GM12878 (cell line): Measurements from ENCODE around the gene TRPV3. TPM values are rescaled to one million over a fixed set of nuclear protein-coding genes. Genes with fewer than 3 reads are reported as not detected.

ENCODE experiments used
- ATAC-seq: fragments of 200-7000 bp; cut with Tn5 transposase; 3 replicates; pipeline ENCODE4 v1.9.1; 2020; ENCODE audit warnings: mild to moderate bottlenecking, moderate library complexity
- BruUV-seq: library from RNA; stranded (reverse); fragments of 400-500 nt; replicated peaks from 2 replicates; lab custom pipeline; 2021; lab: Mats Ljungman, UMichigan
- CTCF ChIA-PET: fragments of 300-600 bp; sonication (Branson Sonifier 250); formaldehyde crosslinking; extraction: SDS; loops from one replicate; lab custom pipeline; 2021; ENCODE audit warnings: inconsistent platforms; lab: Yijun Ruan, JAX
- POLR2A ChIA-PET: fragments of 350-600 bp; formaldehyde crosslinking; extraction: SDS; loops from one replicate; lab custom pipeline; 2021; ENCODE audit warnings: inconsistent platforms; lab: Charles Lee
- RAD21 ChIA-PET: fragments of 300-600 bp; sonication (Branson Sonifier 250); formaldehyde crosslinking; loops from one replicate; lab custom pipeline; 2023; ENCODE audit warnings: antibody characterized with exemption; ENCODE audit not compliant: unreplicated experiment; lab: Charles Lee
- SMC1A ChIA-PET: fragments of 300-600 bp; sonication (Branson Sonifier 250); formaldehyde crosslinking; loops from one replicate; lab custom pipeline; 2023; ENCODE audit not compliant: unreplicated experiment, uncharacterized antibody; lab: Charles Lee
- DNase-seq: peaks from one replicate; pipeline ENCODE4 v3.0.0-alpha.2; 2011; ENCODE audit warnings: low read depth, low spot score
- FAIRE-seq: peaks from 3 replicates; lab custom pipeline; 2011; peaks lifted over from hg19 to GRCh38; lab: Jason Lieb, UNC
- H2AFZ ChIP-seq: 2 replicates; pipeline ENCODE4 v1.6.0; 2011; ENCODE audit warnings: low read depth, low read length, control low read depth; ENCODE audit not compliant: control insufficient read depth
- H3K27ac ChIP-seq: 2 replicates; pipeline ENCODE4 v1.5.1; 2011; ENCODE audit warnings: control low read depth; ENCODE audit not compliant: control insufficient read depth, insufficient read depth
- H3K27me3 ChIP-seq, 2 experiments: replicated peaks in 1 of 2; 2 replicates each; pipeline versions ENCODE4 v1.6.0 to v1.6.1; 2011; ENCODE audit warnings: low read length in 1 of 2; ENCODE audit not compliant: control insufficient read depth in 2 of 2, insufficient read depth in 2 of 2
- H3K36me3 ChIP-seq, 2 experiments: 2 replicates each; pipeline ENCODE4 v1.5.1; 2011; ENCODE audit warnings: low read length in 1 of 2; ENCODE audit not compliant: control insufficient read depth in 2 of 2, insufficient read depth in 2 of 2
- H3K4me1 ChIP-seq: 2 replicates; pipeline ENCODE4 v1.6.1; 2011; ENCODE audit warnings: mild to moderate bottlenecking, low read length, moderate library complexity, mixed read lengths; ENCODE audit not compliant: control insufficient read depth, insufficient read depth
- H3K4me2 ChIP-seq: 2 replicates; pipeline ENCODE4 v1.6.0; 2011; ENCODE audit warnings: control low read depth; ENCODE audit not compliant: control insufficient read depth, insufficient read depth
- H3K4me3 ChIP-seq: fragments of 200-600 bp; sonication (generic); 2 replicates; pipeline ENCODE4 v1.5.1; 2016
- H3K79me2 ChIP-seq: 2 replicates; pipeline ENCODE4 v1.6.0; 2011; ENCODE audit warnings: low read length; ENCODE audit not compliant: control insufficient read depth, insufficient read depth
- H3K9ac ChIP-seq: 2 replicates; pipeline ENCODE4 v1.8.0; 2011; ENCODE audit warnings: low read length, control low read depth, mixed read lengths; ENCODE audit not compliant: control insufficient read depth, insufficient read depth
- H3K9me3 ChIP-seq: replicated peaks from 3 replicates; pipeline ENCODE4 v1.5.1; 2011; ENCODE audit warnings: mild to moderate bottlenecking, low read length; ENCODE audit not compliant: control insufficient read depth, insufficient read depth
- H4K20me1 ChIP-seq: 2 replicates; pipeline ENCODE4 v1.6.0; 2011; ENCODE audit not compliant: control insufficient read depth, insufficient read depth
- CBFB ChIP-seq: IDR thresholded peaks from 2 replicates; pipeline ENCODE4 v1.6.1; 2016; ENCODE audit warnings: antibody characterized with exemption, low read depth
- CREB1 ChIP-seq: IDR thresholded peaks from 2 replicates; pipeline ENCODE4 v1.6.1; 2012; ENCODE audit warnings: low read depth, mild to moderate bottlenecking, inconsistent platforms
- HDGF ChIP-seq: fragments of 450-650 bp; IDR thresholded peaks from 2 replicates; pipeline ENCODE4 v1.6.1; 2016; ENCODE audit warnings: antibody characterized with exemption
- IKZF1 ChIP-seq: fragments of 450-650 bp; conservative IDR thresholded peaks from 2 replicates; pipeline ENCODE4 v1.6.1; 2017; ENCODE audit warnings: antibody characterized with exemption, mild to moderate bottlenecking
- KAT2A ChIP-seq: conservative IDR thresholded peaks from 2 replicates; pipeline ENCODE4 v1.6.1; 2011; ENCODE audit warnings: low read depth, low read length; ENCODE audit not compliant: control insufficient read depth
- LARP7 ChIP-seq: fragments of 450-650 bp; IDR thresholded peaks from 2 replicates; pipeline ENCODE4 v1.6.1; 2017; ENCODE audit warnings: mild to moderate bottlenecking
- MEF2B ChIP-seq: fragments of 450-650 bp; IDR thresholded peaks from 2 replicates; pipeline ENCODE4 v1.6.1; 2018; ENCODE audit warnings: mild to moderate bottlenecking, moderate library complexity; ENCODE audit not compliant: partially characterized antibody, poor library complexity, severe bottlenecking
- PML ChIP-seq: IDR thresholded peaks from 2 replicates; pipeline ENCODE4 v1.6.1; 2012; ENCODE audit warnings: low read length, inconsistent platforms
- SIX5 ChIP-seq: IDR thresholded peaks from 2 replicates; pipeline ENCODE4 v1.6.1; 2011; ENCODE audit warnings: mild to moderate bottlenecking, low read depth, low read length, moderate library complexity; ENCODE audit not compliant: severe bottlenecking
- SMAD1 ChIP-seq: fragments of 450-650 bp; IDR thresholded peaks from 2 replicates; pipeline ENCODE4 v1.6.1; 2018; ENCODE audit warnings: mild to moderate bottlenecking, low read depth; ENCODE audit not compliant: partially characterized antibody
- SREBF2 ChIP-seq: IDR thresholded peaks from 2 replicates; pipeline ENCODE4 v1.6.1; 2012; ENCODE audit warnings: mild to moderate bottlenecking, low read length
- ZNF217 ChIP-seq: fragments of 450-650 bp; IDR thresholded peaks from 2 replicates; pipeline ENCODE4 v1.6.1; 2017; ENCODE audit warnings: antibody characterized with exemption, mild to moderate bottlenecking
- ZNF622 ChIP-seq: fragments of 450-650 bp; IDR thresholded peaks from 2 replicates; pipeline ENCODE4 v1.6.1; 2017; ENCODE audit warnings: mild to moderate bottlenecking, inconsistent platforms
- ZSCAN29 ChIP-seq: fragments of 450-650 bp; IDR thresholded peaks from 2 replicates; pipeline ENCODE4 v1.6.1; 2017; ENCODE audit warnings: mild to moderate bottlenecking, moderate library complexity
- ZZZ3 ChIP-seq: IDR thresholded peaks from 2 replicates; pipeline ENCODE4 v1.6.1; 2011; ENCODE audit warnings: low read depth; ENCODE audit not compliant: control insufficient read depth, insufficient read length
- WGBS: methylation state at CpG from one replicate; pipeline ENCODE4 v1.1.6; 2016; ENCODE audit warnings: low lambda C conversion rate; ENCODE audit not compliant: insufficient replicate concordance, insufficient coverage; ENCODE audit errors: missing lambda C conversion rate; 5-methylcytosine and 5-hydroxymethylcytosine counted together
- in situ Hi-C: fragments of 300-500 bp; cut with MboI; formaldehyde crosslinking; loops from 9 replicates; pipeline ENCODE4 v1.14.3; 2018; ENCODE audit warnings: mixed read lengths
- intact Hi-C: fragments of 100-400 bp; cut with micrococcal nuclease; formaldehyde crosslinking; loops from one replicate; pipeline ENCODE4 v1.14.2; 2022; ENCODE audit not compliant: unreplicated experiment
- polyA plus RNA-seq, 11 experiments: library from polyadenylated mRNA; depleted of rRNA in 4 of 11; unstranded in 6 of 11; stranded (reverse) in 5 of 11; fragments of >200 nt; fragmentation: Nextera tagmentation in 4 of 11; fragmentation: Illumina TruSeq in 1 of 11; extraction: Ambion mirVana in 4 of 11; extraction: Trizol in 1 of 11; gene quantifications; 1 replicate in 1 of 11; 2 replicates in 10 of 11; pipeline versions ENCODE4 v1.2.1 to v1.2.3, GENCODE V29; 2011 to 2016; ENCODE audit warnings: inconsistent platforms in 2 of 11, missing spikeins in 2 of 11, low read depth in 1 of 11
- total RNA-seq, 4 experiments: library from RNA; depleted of rRNA in 3 of 4; stranded (reverse); fragments of >200 nt in 3 of 4; fragmentation: Illumina TruSeq in 1 of 4; extraction: Trizol in 1 of 4; gene quantifications; 2 replicates each; pipeline versions ENCODE4 v1.2.1 to v1.2.3, GENCODE V29; 2013 to 2021
- TF ChIP-seq, protein P1 (sequence below): fragments of 450-650 bp; IDR thresholded peaks from 2 replicates; pipeline ENCODE4 v1.6.1; 2017; ENCODE audit warnings: mild to moderate bottlenecking
- TF ChIP-seq, protein P2 (sequence below): fragments of 450-650 bp; IDR thresholded peaks from 2 replicates; pipeline ENCODE4 v1.6.1; 2016; ENCODE audit warnings: mild to moderate bottlenecking

TRPV3 gene
- total and polyA plus RNA-seq, 10 of the 15 experiments (the other 5 are each of a cell fraction or from before 2014, with no cell fraction given) = 0.52 to 12.0 (median 2.7) TPM

DNA sequence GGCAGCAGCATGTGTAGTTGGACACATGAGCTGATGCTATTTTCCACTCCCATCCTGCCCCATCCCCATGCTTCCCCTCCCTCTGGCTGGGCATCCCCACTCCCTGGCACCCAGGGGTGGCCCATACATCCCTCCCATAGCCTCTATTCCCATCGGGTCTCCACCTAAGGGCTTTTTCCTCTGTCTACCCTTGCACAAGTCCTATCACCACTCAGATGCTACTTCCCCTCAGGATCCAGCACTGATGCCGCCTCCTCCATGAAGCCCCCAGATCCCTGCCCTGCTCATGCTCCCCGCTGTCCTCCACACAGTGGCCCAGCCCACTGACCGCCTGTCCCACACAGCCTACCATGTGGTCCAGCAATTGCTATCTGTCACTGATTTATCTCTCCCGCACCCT is 35.8 kb upstream of the TRPV3 start:
- CTCF ChIA-PET = interaction anchor here (1.9 kb wide), 1 partner anchor 9 kb away, joined by 9 read pairs; no protein-coding TSS in a partner anchor
- no peak for TF ChIP-seq PML
- no peak for TF ChIP-seq LARP7
- TF ChIP-seq, protein P1, sequence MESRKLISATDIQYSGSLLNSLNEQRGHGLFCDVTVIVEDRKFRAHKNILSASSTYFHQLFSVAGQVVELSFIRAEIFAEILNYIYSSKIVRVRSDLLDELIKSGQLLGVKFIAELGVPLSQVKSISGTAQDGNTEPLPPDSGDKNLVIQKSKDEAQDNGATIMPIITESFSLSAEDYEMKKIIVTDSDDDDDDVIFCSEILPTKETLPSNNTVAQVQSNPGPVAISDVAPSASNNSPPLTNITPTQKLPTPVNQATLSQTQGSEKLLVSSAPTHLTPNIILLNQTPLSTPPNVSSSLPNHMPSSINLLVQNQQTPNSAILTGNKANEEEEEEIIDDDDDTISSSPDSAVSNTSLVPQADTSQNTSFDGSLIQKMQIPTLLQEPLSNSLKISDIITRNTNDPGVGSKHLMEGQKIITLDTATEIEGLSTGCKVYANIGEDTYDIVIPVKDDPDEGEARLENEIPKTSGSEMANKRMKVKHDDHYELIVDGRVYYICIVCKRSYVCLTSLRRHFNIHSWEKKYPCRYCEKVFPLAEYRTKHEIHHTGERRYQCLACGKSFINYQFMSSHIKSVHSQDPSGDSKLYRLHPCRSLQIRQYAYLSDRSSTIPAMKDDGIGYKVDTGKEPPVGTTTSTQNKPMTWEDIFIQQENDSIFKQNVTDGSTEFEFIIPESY = no peak
- H3K27ac ChIP-seq = no peak overlapping the region

DNA sequence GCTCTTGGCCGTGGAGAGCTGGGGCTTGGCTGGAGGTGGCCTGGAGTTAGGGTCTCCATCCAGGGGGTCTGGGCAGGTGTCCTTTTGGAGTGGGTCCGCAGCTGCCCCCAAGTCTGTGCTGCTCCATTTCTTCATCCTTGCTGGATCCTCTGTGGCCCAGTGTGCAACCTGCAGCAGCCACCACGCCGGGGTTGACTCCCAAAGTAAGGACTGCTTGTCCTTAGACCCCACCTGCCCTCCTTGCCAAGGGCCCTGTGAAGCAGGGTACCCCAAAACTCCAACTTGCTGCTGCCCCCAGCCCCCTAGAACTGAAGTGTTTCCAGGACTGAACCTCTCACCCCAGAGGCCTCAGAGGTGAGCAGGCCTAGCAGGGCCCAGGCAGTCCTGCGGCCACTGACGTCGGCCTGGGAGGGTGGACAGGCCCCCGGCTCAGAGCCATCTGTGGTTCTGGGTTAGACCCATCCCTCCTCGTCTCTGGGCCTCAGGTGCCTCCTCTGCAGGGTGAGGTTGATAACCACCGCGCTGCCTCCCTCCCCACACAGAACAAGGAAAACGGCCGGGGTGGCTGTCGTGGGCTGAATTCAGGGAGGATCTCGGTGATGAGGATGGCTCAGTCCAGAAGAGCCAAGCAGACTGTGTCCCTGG is 34.7 kb upstream of the TRPV3 start:
- ATAC-seq (no peak), FAIRE-seq (no peak), DNase-seq (no peak)
- H3K4me2 ChIP-seq = no peak overlapping the region
- POLR2A ChIA-PET = no interaction called here
- CTCF ChIA-PET = interaction anchor here (1.9 kb wide), 1 partner anchor 11 kb away, joined by 9 read pairs; no protein-coding TSS in a partner anchor
- no peak overlapping the region for H3K9ac ChIP-seq
- no TSS peak for BruUV-seq
- intact Hi-C loops (no loop called here), in situ Hi-C loops (no loop called here)
- no peak overlapping the region for H3K27ac ChIP-seq
- WGBS = 83% methylated on average over 13 of the region's 15 CpGs
- H3K27me3 ChIP-seq = no peaks in the 10 kb centered on the region
- SMC1A ChIA-PET = no interaction called here
- no peaks in the 10 kb centered on the region for H3K4me1 ChIP-seq
- RAD21 ChIA-PET = no interaction called here
- H3K79me2 ChIP-seq = no peaks in the 10 kb centered on the region
- no peak overlapping the region for H2AFZ ChIP-seq
- H3K9me3 ChIP-seq = no peaks in the 10 kb centered on the region
- no peaks in the 10 kb centered on the region for H4K20me1 ChIP-seq
- no peak overlapping the region for H3K4me3 ChIP-seq
- no peaks in the 10 kb centered on the region; a peak in 1 of 4 replicates for H3K36me3 ChIP-seq
- no peak for TF ChIP-seq IKZF1
- TF ChIP-seq KAT2A = no peak
- TF ChIP-seq SMAD1 = no peak
- no peak for TF ChIP-seq HDGF
- TF ChIP-seq CBFB = no peak
- TF ChIP-seq ZNF622 = no peak
- TF ChIP-seq, protein P2, sequence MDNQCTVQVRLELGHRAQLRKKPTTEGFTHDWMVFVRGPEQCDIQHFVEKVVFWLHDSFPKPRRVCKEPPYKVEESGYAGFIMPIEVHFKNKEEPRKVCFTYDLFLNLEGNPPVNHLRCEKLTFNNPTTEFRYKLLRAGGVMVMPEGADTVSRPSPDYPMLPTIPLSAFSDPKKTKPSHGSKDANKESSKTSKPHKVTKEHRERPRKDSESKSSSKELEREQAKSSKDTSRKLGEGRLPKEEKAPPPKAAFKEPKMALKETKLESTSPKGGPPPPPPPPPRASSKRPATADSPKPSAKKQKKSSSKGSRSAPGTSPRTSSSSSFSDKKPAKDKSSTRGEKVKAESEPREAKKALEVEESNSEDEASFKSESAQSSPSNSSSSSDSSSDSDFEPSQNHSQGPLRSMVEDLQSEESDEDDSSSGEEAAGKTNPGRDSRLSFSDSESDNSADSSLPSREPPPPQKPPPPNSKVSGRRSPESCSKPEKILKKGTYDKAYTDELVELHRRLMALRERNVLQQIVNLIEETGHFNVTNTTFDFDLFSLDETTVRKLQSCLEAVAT = no peak
- no peak for TF ChIP-seq CREB1
- TF ChIP-seq ZNF217 = no peak
- TF ChIP-seq SREBF2 = no peak
- no peak for TF ChIP-seq SIX5
- TF ChIP-seq ZZZ3 = no peak
- no peak for TF ChIP-seq ZSCAN29
- no peak for TF ChIP-seq MEF2B

More for the DNA sequence above, 35.8 kb upstream of the TRPV3 start:
- Histone ChIP-seq H2AFZ (no peak overlapping the region), H3K4me1 (no peaks in the 10 kb centered on the region), H3K9ac (no peak overlapping the region), H4K20me1 (no peaks in the 10 kb centered on the region), H3K27me3 (no peaks in the 10 kb centered on the region), H3K4me2 (no peak overlapping the region), H3K9me3 (no peaks in the 10 kb centered on the region), H3K4me3 (no peak overlapping the region), H3K79me2 (no peaks in the 10 kb centered on the region), H3K36me3 (no peaks in the 10 kb centered on the region; a peak in 1 of 4 replicates)
- ChIA-PET SMC1A (no interaction called here), POLR2A (no interaction called here), RAD21 (no interaction called here)
- no TSS peak for BruUV-seq
- intact Hi-C loops (no loop called here), in situ Hi-C loops (no loop called here)
- FAIRE-seq (no peak), DNase-seq (no peak), ATAC-seq (no peak)
- 97% methylated on average over 5 of the region's 5 CpGs for WGBS
